C1 segment of cervical spinal cord (tissue), 14 donors: ENCODE data around the gene STK39.
A peak's percentile ranks its signal among the peaks of the same experiment; 100 is the strongest.
"Not testable (repeated sequence)": the region's sequence is repeated elsewhere in the genome, so short reads cannot be mapped to it uniquely, and the experiment has no call there.

Experiments
- DNase-seq, 14 donors: peaks; one replicate each; lab custom pipeline; 2025; lab: John Stamatoyannopoulos, UW

STK39 gene

DNA sequence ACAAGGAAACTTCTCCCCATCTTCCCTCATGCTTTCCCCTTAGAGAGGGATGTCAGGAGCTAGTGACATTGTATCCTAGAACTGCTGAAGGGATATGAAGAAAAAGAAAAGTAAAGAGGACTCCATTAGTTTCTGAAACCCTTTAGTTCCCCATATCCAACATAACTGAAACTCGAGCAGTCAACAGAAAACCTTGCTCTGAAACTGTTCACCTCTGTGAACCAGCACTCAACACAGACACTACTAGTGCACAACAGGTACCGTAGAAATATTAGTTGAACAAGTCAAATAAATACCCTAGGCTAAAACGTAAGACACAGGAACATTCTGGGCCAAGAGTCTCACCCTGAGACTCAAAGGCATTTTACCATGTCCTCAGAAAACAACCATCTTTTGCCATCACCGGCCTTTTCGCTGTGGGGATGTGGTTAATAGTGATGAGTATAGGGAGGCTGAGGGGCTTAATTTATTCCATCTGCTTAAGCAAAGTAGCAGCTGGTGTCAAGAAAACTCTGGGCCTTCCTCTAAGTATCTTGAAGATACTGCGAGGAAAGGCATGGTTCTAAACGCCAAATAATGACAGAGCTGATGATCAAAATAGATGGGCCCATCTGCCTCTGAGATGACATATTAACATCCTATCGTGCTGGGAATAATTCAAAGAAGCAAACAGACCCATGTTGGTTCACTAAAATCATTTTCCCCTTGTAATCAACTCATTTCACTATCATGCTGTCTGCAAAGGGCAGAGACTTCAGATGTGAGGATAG is 156.8 kb downstream of the STK39 start:
- DNase-seq = peak in 1 of 14 donors; percentile 19

DNA sequence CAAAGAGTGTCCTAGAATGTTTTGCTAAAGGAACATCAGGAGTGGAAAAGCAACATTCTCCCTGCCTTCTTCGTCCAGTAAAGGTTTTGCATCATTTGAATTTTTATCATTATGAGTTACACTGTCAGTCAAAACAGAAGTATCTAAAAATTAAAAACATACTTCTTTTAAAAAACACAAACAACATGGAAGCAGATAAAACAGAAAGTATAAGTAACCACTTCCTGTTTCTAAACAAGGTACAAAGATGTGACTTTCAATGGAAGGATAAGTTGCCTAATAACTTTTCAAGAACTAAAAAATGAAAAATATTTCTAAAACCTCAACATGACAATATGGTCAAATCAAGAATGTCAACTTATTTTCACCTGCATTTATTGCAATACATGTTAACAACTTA is 158.2 kb downstream of the STK39 start:
- no peak for DNase-seq

DNA sequence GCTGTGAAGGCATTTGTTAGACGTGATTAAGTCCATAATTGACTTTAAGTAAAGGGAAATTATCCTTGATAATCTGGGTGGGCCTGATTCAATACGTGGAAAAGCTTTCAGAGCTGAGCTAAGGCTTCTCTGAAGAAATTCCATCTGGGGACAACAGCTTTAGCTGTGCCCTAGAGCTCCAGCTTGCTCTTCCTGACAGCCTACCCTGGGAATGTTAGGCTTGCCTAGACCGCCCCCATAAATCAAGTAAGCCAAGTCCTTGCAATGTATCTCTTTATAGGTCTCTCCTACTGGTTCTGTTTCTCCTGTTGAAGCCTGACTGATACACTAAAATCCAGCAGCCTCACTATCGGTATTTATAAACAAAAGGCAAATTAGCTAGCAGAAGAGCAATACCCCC is 160.0 kb downstream of the STK39 start:
- DNase-seq = peak in 1 of 14 donors; percentile 18

DNA sequence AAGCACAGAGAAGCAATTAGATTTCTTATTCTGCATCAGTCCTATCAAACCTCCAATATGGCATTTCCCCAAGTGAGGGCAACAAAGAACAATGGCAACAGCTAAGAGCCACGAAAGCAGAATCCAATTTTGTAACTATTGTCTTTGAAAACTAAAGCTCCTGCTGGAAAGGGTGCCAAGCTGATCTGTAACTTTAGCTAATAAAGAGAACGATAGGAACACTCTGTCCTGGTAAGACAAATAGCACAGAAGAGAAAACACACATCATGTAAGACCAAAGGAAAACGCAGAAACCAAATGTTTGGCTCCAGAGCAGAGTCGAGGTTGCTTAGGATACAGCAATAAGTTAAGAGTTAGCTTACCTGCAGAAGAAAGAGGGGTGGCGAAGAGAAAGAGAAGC is 160.5 kb downstream of the STK39 start:
- DNase-seq = peak in 3 of 14 donors; percentile 6 to 52 (median 18)

DNA sequence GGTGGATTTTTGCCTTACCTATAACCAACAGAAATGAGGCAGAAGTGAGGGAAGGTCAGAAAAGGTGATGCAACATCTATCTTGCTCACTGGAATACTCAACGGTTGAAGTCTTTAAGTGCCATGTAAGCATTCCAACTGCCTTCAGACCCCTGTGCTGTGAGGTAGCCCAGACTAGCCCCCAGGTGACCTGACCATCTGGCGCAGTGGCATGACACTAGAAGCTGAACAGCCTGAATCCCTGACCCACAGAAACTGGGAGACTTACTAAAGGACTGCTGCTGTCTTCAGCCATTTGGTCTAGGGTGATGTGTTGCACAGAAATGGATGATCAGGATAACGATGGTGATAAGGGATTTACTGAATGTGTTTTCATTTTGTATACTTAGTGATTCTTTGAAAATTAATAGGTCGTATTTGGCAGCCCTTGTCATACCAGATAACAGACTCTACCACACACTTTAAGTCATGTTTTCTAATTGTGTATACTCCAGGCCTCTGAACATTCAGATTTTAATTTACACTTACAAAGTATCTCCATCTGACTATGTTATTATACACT is 161.5 kb downstream of the STK39 start:
- DNase-seq = no peak

DNA sequence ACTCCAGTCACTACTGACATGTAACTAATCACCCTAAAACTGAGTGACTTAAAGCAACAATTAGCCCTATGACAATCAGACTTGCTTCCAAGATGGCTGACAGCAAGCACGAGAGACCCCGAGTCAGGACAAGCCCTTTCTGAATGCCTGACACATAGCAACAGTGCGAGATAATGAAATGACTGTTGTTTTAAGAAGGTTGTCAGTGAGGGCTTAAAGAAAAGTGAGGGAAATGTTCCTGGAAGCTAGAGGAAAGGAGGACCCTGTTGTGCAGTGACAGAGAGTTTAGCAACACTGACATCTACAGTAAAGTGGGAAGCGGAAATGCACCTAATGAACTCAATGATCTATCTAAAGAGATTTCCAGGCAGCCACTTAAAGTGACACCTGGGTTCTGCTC is 163.1 kb downstream of the STK39 start:
- no peak for DNase-seq

DNA sequence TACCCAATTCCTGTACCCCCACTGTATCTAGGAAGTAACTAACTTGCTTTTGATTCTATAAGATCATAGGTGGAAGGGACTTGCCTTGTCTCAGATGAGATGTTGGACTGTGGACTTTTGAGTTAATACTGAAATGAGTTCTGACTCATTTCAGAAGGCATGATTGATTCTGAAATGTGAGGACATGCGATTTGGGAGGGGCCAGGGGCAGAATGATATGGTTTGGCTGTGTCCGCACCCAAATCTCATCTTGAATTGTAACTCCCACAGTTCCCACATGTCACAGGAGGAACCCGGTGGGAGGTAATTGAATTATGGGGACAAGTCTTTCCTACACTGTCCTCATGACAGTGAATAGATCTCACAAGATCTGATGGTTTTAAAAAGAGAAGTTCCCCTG is 165.9 kb downstream of the STK39 start:
- not testable (repeated sequence) for DNase-seq

DNA sequence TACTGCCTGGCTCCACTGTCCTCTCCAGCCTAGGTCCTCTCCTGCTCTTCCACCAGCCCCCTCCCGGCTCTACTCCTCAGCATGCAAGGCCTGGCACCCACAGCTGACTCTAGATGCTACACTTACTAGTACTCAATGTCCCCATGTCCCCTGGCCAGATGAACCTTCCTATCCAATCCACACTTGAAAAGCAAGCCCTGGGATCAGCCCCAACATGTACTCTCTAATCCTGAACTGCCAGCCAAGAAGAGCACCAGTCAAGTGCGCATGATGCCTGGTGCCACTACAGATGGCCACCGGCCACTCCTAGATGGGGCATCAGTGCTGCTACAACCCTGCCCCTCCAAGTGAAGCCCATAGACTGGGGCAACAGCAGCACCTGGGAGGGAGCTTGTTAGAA is 168.2 kb downstream of the STK39 start:
- DNase-seq = peak in 1 of 14 donors; percentile 13

DNA sequence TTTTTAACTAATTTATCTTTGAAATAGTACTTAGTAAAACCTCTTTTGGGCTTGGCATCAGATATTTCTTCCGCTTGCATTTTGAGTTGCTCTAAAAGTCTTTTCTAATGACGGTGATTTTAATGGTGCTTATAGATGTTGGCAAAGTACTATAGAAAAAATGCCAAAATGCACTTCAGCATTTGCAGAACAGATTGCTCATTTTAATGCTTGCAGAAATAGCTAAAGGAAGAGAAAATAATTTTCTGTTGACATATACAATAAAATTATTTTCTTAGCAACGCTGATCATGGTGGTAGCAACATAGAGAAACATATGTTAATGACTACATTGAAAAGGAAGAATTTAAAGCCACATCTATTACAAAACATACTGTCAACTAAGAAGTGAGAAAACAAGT is 170.7 kb downstream of the STK39 start:
- DNase-seq = no peak

DNA sequence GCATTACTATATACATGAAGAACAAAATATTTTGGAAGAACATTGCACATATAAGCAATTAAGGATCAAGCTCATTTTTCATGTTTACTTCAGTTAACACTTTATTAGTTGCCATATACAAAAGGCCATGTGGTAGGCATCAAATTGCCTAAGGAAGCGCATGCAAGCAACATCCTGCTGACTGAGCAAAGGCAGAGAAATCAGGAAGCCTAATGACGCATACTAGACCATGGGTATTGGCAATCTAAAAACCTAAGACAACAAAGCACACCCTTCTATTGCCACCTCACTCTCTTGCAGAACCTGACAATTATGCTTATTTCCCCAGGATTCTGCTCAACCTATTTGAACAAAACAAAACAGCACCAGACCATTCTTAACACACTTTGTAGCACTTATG is 171.9 kb downstream of the STK39 start:
- no peak for DNase-seq

DNA sequence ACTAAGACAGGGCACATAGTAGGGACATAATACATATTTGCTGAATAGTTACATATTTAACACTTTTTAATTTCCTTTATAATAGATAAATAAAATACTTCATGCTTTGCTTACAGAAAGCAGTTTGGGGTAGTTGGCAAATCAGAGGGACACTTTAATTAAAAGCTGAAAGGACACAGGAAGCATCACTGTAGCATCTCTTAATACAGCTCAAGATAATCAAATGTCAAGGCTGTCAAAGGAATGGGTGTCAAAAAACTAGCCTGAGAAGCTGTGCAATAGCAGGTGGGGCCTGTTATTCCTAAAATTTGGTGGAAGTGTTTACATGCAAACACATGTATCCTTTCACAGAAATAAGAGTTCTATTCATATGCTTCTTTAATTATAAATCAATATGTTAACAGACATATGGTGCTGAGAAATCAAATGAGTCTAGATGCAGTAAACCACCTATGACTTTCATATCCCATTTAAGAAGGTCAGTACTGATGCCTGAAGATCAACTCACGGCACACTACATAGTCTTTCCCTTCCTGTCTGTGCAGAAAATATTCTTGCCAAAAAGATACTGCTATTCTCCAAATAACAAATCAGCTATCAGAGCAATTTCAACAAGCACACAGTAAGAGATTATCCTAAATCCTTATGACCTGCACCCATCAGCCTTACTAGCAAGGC is 174.6 kb downstream of the STK39 start:
- no peak for DNase-seq

DNA sequence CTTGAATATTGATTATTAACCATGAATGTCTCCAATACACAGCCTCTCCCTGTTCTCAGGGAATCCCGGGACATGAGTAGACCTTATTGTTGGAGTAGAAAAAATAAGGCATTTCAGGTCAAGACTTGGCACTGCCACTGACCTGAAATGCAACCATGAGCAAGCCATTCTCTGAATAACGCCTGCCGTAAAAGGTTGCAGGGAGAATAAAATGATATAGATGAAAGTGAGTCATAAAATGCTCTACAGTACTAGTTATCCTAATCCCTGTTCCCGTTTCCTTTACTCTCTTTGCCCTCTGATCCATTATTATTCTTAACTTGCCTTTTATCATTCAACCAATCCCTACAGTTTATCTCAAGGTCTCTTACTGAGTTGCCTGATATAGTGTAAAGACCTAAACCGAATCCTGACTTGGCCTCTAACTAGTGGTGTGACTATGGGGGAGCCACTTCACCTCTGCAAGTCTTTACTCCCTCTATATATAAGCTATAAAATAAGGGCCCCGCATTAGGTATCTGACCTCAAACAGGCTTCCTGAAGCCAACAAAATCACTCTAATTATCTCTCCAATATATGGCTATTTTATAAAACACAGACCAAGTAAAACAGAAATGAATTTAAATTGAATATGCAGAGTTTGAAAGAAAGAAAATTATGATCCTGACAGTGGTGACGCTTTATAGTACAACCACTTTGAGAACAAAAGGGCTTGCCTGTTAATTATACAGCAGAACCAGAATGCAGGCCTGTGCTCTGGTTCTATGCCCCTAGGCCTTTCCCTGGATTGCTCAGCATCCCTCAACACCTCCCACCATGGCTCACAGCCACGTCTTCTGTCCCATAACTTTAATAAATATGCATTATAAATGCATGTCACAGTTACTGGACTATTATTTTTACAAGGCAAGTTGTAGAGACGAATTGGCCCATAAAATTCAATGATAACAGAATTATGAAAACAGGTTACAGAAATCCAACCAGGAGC is 183.1 kb downstream of the STK39 start:
- no peak for DNase-seq

DNA sequence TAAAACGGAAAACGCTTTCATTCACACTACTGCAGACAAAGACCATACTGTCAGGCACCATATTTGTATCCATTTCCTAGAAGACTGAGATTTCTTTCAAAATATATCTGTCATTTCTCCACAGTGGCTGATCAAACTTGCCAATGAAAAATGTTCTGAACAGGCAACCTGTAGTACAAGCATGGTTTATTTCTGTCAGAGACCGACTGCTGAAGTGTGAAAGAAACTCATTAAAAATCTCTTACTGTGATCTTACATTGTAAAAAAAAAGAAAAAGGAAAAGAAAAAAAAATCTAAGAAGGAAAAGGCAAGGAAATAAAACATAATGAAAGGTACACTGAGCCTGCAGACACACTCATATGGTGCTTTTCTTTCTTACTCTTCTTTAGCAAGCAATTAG is 184.5 kb downstream of the STK39 start:
- DNase-seq = no peak

DNA sequence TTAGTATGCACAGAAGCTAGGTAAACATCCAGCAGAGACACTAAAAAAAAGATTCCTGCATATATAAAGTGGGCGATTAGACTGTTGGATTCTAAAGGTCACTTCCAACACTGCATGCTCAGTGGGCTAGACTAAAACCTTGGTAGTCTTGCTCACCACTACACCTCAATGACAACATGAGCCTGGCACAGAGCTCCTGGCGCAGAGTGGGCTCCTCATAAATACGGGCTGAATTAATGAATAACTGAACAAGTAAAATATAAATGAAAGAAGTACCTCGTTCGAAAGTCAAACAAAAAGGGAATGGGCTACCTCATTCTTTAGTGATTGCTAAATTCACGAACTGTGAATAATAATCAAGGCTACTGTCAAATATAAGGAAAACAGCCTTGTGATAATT is 185.3 kb downstream of the STK39 start:
- no peak for DNase-seq

DNA sequence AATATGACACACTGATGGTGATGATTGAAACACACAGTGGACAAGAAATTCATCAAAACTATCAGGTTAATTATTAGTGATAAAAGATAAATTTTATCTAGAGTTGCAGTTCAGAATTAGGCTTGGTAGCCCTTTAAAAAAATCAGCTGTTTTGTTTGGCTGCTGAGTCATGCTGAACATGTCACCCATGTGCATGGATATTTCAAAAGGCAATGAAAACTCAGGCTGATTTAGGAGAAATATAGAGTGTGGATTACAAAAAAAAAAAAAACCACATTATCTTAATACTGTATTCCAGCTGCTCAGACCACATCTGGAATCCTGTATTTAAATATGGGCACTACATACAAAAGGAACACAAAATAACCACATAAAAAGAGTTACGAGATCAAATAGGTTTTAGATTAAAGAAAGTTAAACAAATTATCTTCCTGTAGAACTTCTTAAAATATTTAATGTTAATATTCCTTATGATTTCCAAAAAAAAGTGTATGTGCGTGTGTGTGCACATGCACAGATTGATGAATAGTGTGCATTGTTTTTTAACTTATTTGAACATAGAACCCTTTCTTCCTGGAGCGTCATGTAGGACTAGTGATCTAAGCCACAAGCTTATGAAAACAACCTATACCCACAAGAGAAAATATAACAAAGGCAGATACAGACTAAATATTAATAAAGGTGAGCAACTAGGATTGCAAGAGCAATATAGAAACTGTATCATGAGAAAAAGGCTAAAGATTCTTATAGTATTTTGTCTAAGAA is 186.2 kb downstream of the STK39 start:
- DNase-seq = no peak

DNA sequence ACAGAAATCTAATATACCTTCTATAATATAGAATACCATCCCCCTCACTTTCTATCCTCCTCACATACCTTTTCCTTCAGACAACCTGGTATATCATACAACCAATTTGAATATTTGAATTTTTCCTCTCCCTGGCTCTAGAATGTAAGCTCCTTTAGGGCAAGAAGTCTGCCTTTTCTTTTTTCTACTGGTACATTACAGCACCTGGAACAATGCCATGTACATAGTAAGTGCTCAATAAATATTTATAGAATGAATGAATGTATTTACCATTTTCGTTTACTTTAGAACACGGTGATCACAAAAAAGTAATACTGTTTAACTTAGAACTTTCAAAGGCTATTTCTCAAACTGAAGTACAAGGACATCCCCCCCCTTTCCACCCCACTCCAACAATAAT is 187.6 kb downstream of the STK39 start:
- DNase-seq = no peak

DNA sequence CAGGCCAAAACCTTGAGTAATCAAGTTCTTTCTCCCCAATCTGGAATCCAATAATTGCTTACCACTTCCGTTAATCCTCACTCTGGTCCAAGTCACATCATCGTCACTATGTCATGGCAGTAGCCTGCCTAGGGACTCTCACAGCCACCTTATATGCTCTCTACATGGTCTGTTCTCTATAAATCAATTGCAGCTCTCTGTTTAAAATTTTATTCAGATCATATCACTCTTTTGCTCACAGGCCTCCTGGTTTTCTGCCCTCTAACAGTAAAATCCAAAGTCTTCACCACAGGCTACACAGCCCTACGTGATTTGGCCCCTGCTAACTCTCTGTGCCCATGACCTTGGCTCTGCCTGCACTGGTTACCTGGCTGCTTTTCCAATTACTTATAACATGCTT is 188.7 kb downstream of the STK39 start:
- no peak for DNase-seq

DNA sequence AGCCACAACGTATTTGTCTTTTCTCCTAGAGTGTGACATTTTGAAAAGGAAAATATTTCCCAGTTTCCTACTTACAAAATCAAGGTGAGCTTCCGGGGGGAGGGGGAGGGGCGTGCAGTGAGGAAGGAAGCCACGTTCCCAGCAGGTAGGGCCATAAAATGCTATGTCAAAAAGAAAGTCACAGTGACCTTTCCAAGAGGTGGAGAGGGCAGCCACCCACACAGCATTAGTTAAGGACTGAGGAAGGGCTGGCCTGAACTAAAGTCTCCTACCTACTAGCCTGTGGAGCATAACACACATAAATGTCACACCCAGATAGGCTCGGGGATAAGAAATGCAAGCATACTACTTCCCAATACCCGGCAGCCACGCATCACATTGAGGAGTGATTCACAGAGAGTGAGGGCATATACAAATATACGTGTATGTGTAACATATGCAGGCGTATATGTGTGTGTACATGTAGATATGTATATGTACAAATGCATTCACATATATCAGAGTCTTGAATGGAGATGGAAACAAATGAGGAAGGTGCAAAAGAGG is 191.1 kb downstream of the STK39 start:
- DNase-seq = no peak

DNA sequence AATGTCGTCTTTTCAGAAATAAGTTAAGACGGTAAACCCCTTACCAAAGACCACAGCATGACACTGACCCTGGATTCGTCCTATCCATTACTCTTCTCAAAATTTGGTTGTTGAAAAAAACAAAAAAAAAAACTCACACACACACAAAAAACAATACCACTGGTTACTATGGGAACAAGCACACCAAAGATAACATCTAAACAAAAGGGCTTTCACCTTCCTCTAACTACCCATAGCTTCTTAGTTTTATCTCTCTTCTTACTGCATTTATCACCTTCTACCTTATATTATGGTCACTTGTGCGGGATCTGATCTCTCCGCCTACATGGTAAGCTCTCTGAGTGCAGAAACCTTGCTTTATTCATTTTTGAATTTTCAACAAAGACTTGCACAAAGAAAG is 192.7 kb downstream of the STK39 start:
- no peak for DNase-seq

DNA sequence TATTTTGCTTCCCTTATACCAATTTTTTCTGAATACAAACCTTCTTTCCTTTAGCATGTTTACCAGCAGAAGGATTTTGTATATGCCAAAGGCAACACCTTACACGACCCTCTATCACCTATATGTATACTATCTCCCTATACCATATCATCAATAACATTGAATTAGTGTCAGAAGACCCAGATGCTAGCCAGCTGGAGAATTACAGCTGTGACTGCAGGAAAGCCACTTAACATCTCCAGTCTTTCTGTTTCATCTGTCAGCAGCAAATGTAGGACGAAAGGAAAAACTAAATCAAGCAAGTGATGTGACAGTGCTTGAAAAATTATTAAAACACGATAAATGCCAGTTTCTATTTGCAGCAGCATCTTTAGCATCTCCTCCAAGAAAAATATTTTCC is 193.7 kb downstream of the STK39 start:
- DNase-seq = no peak

DNA sequence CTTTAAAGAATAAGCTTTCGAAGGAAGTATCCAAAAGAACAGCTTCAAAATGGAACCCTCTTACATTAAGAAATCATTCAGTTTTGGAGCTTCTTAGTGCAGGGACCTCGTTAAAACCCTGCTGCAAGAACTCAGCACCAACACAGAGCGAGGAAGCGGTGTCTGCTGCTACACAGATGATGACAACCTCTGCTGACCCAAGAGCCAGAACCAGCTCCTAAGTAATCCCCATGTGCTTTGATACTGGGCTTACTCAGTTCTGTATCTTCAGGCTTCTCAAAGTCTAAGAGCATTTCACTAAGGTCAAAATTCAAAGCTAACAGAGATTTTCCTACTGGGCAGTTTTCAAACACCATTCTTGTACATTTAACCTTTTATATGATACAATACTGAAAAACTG is 194.6 kb downstream of the STK39 start:
- DNase-seq = no peak
